ENCODE results near the gene GPC6.

Gene GPC6

DNA sequence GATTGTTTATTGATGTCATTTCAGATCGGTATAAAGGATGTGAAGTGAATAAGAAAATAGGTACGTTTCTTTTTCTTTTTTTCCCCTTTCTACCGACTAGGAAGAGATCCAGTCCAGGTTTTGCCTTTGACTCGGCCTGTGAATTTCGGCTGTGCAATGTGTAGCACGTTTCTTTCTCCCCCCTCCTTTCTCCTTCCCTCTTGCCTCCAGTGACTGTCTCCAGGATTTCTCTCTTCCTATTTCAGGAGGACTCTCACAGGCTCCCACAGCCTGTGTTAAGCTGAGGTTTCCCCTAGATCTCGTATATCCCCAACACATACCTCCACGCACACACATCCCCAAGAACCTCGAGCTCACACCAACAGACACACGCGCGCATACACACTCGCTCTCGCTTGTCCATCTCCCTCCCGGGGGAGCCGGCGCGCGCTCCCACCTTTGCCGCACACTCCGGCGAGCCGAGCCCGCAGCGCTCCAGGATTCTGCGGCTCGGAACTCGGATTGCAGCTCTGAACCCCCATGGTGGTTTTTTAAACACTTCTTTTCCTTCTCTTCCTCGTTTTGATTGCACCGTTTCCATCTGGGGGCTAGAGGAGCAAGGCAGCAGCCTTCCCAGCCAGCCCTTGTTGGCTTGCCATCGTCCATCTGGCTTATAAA, at the start of gene GPC6:
Gene GPC6, plus strand, starts transcription at position 185 of the 657 bp plus-strand sequence.
- no peak for DNase-seq (ENCODE audit: low read depth, low spot score)
- ChIA-PET CTCF (interaction anchor here (1.0 to 1.4 kb wide), 3 partner anchors 17 to 1135 kb away, joined by 3 to 5 read pairs (median 3); no protein-coding TSS in a partner anchor), POLR2A (interaction anchor here (0.5 to 0.7 kb wide), 3 partner anchors 22 to 606 kb away, joined by 3 to 4 read pairs (median 4); no protein-coding TSS in a partner anchor)
- TF ChIP-seq, protein P1, sequence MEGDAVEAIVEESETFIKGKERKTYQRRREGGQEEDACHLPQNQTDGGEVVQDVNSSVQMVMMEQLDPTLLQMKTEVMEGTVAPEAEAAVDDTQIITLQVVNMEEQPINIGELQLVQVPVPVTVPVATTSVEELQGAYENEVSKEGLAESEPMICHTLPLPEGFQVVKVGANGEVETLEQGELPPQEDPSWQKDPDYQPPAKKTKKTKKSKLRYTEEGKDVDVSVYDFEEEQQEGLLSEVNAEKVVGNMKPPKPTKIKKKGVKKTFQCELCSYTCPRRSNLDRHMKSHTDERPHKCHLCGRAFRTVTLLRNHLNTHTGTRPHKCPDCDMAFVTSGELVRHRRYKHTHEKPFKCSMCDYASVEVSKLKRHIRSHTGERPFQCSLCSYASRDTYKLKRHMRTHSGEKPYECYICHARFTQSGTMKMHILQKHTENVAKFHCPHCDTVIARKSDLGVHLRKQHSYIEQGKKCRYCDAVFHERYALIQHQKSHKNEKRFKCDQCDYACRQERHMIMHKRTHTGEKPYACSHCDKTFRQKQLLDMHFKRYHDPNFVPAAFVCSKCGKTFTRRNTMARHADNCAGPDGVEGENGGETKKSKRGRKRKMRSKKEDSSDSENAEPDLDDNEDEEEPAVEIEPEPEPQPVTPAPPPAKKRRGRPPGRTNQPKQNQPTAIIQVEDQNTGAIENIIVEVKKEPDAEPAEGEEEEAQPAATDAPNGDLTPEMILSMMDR (IDR thresholded peaks at IDR 0.05; ENCODE audit: insufficient read depth, low read length, missing control alignments): no peak
- H3K4me3 ChIP-seq (ENCODE audit: low read depth, low read length): peak within 1 kb of the TSS; percentile 74

DNA sequence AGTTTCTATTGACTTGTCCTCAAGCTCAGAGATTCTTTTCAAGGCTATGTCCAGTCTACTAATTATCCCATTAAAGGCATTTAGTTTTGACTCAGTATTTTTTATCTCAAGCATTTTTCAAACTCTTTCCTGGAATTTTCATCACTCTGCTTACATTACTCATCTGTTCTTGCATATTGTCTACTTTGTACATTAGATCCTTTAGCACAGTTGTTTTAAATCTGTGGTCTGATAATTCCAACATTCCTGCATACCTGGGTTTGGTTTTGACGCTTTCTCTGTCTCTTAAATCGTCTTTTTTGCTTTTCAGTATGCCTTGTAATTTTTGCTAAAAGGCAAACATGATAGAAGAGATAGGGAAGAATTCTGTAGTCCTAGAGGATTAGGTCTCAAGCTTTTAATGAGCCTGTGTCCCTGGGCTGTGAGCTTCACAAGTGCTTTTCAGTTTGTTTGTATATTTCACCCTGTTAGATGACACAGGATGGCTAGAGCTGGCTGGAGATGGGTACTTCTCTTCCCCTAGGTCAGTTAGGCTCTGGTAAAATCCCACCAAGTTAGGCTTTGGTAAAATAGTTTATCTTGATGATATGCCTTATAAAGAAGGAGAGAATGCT, 46.1 kb upstream of the GPC6 start:
- TF ChIP-seq, protein P1 (IDR thresholded peaks at IDR 0.05; ENCODE audit: insufficient read depth, low read length, missing control alignments): no peak
- POLR2A ChIA-PET: no interaction called here
- DNase-seq (ENCODE audit: low read depth, low spot score): peak; percentile 12
- CTCF ChIA-PET: interaction anchor here (1.1 kb wide), 1 partner anchor 10 kb away, joined by 3 read pairs; no protein-coding TSS in a partner anchor
- H3K4me3 ChIP-seq (ENCODE audit: low read depth, low read length): no peak overlapping the region

DNA sequence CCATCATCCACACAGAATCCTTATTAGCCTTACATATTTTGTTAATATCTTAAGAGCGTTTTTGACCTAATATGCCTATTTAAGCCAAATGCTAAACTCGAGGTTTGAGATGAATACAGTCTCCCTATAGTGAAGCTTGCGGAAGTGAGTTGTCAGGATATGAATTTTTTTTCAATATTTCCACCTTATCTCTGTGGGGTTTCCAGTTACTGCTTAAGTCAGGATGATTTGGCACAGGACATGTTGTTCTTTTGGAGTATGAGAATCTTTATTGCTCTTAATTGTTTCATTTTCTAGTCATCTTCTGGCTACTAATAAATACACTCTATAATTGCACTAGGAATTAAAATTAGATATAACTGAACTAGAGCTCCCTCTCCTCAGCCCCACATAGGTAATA, 44.2 kb upstream of the GPC6 start:
- DNase-seq (ENCODE audit: low read depth, low spot score): no peak
- no peak overlapping the region for H3K4me3 ChIP-seq (ENCODE audit: low read depth, low read length)
- POLR2A ChIA-PET: no interaction called here
- CTCF ChIA-PET: no interaction called here
- TF ChIP-seq, protein P1 (IDR thresholded peaks at IDR 0.05; ENCODE audit: insufficient read depth, low read length, missing control alignments): no peak

DNA sequence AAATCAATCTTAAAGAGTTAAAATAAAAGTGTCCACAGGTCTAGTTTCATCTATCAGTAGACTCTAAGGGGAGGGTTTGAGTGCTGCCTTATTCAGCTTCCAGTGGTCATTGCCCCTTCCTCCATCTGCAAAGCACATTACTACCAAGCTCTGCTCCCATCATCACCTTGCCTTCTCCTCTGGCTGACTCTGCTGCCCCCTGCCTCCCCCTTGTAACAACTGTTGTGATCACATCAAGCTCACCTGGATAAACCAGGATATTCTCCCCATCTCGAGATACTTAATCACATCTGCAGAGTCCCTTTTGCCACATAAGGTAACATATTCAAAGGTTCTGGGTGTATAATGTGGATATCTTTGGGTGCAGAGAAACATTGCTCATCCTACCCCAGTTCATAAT, 43.3 kb upstream of the GPC6 start:
- CTCF ChIA-PET: no interaction called here
- no peak overlapping the region for H3K4me3 ChIP-seq (ENCODE audit: low read depth, low read length)

DNA sequence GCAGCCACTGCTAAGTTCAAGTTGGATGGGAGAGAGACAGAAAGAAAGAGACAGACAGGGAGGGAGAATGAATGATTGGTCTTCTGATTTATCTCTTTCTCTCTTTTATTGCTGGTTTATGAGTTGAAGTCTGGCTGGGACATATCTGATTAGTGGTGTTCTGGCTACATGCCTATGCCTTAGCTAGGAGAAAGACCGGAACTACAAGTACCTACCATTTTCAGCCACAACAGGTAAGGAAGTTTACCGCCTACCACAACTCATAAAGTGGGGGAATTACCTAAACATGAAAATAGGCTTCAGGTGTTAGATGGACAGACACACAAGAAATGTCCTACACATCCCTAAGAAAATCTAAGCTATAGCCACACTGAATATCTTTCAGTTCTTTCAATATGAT, 36.6 kb upstream of the GPC6 start:
- no peak overlapping the region for H3K4me3 ChIP-seq (ENCODE audit: low read depth, low read length)
- DNase-seq (ENCODE audit: low read depth, low spot score): no peak
- TF ChIP-seq, protein P1 (IDR thresholded peaks at IDR 0.05; ENCODE audit: insufficient read depth, low read length, missing control alignments): no peak
- POLR2A ChIA-PET: no interaction called here
- CTCF ChIA-PET: no interaction called here

More for the DNA sequence above, 43.3 kb upstream of the GPC6 start:
- TF ChIP-seq, protein P1 (IDR thresholded peaks at IDR 0.05; ENCODE audit: insufficient read depth, low read length, missing control alignments): no peak
- no peak for DNase-seq (ENCODE audit: low read depth, low spot score)
- POLR2A ChIA-PET: no interaction called here

DNA sequence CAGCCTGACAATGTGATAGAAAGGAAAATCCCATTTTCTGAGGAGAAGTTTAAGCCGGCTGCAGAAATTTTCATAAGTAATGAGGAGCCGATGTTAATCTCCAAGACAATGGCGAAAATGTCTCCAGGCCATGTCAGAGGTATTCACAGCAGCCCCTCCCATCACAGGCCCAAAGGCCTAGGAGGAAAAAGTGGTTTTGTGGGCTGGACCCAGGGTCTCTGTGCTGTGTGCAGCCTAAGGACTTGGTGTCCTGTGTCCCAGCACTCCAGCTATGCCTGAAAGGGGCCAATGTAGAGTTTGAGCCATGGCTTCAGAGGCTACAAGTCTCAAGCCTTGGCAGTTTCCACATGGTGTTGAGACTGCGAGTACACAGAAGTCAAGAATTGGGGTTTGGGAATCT, 32.9 kb upstream of the GPC6 start:
- TF ChIP-seq, protein P1 (IDR thresholded peaks at IDR 0.05; ENCODE audit: insufficient read depth, low read length, missing control alignments): no peak
- POLR2A ChIA-PET: no interaction called here
- no peak for DNase-seq (ENCODE audit: low read depth, low spot score)
- CTCF ChIA-PET: no interaction called here
- H3K4me3 ChIP-seq (ENCODE audit: low read depth, low read length): no peak overlapping the region

Measured in AG04449 (cell line).